ENCODE measurements around the gene TMEM256.

Gene TMEM256

GRCh38 chr17:7407485-7408251 lies 3.8 kb upstream of the TMEM256 start, which contains the start of gene NLGN2:
Gene NLGN2, plus strand, starts transcription at chr17:7407845. Its CDS starts 411 bp downstream, at chr17:7408256.
- DNase-seq (ENCODE audit: insufficient read length, low spot score) (no peak), FAIRE-seq (no peak)
- TF ChIP-seq, protein P1, sequence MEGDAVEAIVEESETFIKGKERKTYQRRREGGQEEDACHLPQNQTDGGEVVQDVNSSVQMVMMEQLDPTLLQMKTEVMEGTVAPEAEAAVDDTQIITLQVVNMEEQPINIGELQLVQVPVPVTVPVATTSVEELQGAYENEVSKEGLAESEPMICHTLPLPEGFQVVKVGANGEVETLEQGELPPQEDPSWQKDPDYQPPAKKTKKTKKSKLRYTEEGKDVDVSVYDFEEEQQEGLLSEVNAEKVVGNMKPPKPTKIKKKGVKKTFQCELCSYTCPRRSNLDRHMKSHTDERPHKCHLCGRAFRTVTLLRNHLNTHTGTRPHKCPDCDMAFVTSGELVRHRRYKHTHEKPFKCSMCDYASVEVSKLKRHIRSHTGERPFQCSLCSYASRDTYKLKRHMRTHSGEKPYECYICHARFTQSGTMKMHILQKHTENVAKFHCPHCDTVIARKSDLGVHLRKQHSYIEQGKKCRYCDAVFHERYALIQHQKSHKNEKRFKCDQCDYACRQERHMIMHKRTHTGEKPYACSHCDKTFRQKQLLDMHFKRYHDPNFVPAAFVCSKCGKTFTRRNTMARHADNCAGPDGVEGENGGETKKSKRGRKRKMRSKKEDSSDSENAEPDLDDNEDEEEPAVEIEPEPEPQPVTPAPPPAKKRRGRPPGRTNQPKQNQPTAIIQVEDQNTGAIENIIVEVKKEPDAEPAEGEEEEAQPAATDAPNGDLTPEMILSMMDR (IDR thresholded peaks at IDR 0.05; ENCODE audit: insufficient read depth, missing control alignments) = no peak

DNA sequence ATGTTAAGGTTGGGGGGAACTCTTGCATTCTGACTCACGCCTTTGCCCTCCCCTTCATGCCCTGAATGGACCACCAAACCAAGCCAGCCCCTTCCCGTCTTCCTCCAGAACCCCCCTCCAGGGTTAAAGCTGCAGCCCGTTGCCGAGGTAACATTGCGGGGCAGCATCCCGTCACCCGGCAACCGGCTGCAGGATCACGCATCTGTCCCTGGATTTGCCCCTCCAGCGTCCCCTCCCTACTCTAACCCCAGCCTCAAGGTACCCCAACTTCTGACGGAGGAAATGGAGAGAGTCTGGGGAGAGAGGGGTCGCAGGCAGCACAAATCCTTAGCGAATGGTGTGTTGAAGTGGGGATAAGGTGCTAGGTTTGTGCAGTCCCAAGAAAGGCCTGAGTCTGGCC lies 3.2 kb upstream of the TMEM256 start:
- DNase-seq (ENCODE audit: insufficient read length, low spot score) (no peak), FAIRE-seq (no peak)
- TF ChIP-seq, protein P1 (IDR thresholded peaks at IDR 0.05; ENCODE audit: insufficient read depth, missing control alignments) = no peak

- DNase-seq (ENCODE audit: insufficient read length, low spot score) = no peak
- TF ChIP-seq, protein P1 (IDR thresholded peaks at IDR 0.05; ENCODE audit: insufficient read depth, missing control alignments) = no peak
- no peak for FAIRE-seq
These were observed 2.4 kb upstream of the TMEM256 start for GRCh38 chr17:7406235-7406825.

DNA sequence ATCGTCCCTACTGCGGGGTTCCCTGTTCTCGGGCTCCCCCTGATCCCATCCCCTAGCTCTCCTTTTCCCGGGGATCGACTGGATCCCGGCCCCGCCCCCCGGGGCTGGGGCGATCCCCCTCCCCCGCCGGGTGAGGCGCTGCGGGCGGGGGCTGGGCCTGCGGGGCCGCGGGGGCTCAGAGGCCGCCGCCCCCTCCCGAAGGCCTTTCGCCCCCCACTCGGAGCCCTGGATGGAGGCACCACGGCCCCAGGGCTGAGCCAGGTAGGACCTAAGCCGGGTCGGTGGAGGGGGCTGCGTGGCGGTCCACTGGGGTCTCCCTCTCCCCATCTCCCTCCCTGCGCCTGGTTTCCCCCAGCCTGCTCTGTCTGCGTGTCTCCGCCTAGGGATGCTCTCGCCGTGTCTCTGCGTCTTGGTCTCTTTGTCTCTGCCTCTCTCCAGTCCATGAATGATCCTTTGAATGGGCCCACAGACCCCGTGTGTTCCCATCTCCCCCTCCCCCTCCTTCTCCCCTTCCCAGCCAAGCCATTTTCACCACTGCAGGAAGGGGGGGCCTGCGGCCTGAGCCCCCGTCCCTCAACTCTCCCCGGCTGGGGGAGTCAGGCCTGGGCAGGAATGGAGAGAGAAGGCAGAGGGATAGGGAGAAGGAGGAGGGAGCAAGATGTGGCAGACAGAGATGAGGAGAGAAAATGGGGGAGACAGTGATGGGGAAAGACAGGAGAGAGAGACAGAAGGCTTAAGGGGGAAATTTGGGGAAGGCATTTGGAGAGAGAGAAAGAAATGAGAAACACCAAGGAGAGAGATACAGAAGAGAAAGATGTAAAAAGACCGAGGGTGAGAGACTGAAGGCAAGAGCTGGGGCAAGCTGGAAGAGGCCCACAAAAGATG lies 1.7 kb upstream of the TMEM256 start:
- DNase-seq (ENCODE audit: insufficient read length, low spot score) (no peak), FAIRE-seq (no peak)
- TF ChIP-seq, protein P1 (IDR thresholded peaks at IDR 0.05; ENCODE audit: insufficient read depth, missing control alignments) = no peak

DNA sequence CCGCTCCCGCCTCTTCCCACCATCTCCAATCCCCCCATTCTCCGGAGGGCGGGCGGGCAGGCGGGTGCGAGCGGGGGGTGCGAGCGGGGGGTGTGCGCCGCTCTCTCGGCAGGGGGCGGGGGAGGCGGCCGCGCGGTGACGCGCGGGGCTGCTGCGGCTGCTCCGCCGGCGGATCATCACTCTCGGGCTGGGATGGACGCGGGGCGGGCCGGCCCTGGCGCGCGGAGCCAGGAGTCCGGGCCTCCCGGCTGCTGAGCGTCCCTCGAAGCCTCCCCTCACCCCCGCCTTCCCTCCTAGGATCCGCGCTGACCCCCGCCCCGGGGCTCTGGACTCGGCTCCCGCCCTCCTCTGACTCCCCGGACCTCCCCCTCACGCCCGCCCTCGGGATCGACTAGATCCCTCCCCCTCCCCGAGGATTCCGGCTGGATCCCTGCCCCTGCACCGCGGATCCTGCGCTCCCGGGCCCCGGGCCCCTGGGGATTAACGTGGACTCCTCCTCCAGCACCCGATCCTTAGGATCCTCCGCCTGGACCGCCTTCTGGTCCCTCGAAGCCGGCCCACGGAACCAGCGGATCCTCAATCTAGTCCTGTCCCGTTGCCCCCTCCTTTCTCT lies 946 bp upstream of the TMEM256 start:
- TF ChIP-seq, protein P1 (IDR thresholded peaks at IDR 0.05; ENCODE audit: insufficient read depth, missing control alignments) = no peak
- FAIRE-seq (no peak), DNase-seq (ENCODE audit: insufficient read length, low spot score) (no peak)

- TF ChIP-seq, protein P1 (IDR thresholded peaks at IDR 0.05; ENCODE audit: insufficient read depth, missing control alignments) = no peak
- FAIRE-seq = no peak
- no peak for DNase-seq (ENCODE audit: insufficient read length, low spot score)
These were observed 245 bp downstream of the TMEM256 start for GRCh38 chr17:7403727-7403976.
